Subcutaneous abdominal adipose tissue (tissue), 5 donors: ENCODE measurements around the gene TGFBR2.

Source experiments
- H3K27ac ChIP-seq: one replicate; pipeline ENCODE4 v1.7.0; 2013; ENCODE audit warnings: low read depth, mild to moderate bottlenecking, inconsistent platforms, low read length, moderate library complexity
- H3K27me3 ChIP-seq, 5 donors: one replicate each; pipeline ENCODE4 v1.7.0; 2013; ENCODE audit warnings: low read length in 5 of 5, inconsistent platforms in 1 of 5; ENCODE audit not compliant: control insufficient read depth in 5 of 5, insufficient read depth in 4 of 5
- H3K36me3 ChIP-seq, 5 donors: one replicate each; pipeline ENCODE4 v1.7.0; 2013; ENCODE audit warnings: low read length in 5 of 5; ENCODE audit not compliant: control insufficient read depth in 5 of 5, insufficient read depth in 5 of 5
- H3K4me1 ChIP-seq, 5 donors: one replicate each; pipeline ENCODE4 v1.7.0; 2013; ENCODE audit warnings: low read length in 5 of 5, mild to moderate bottlenecking in 3 of 5, moderate library complexity in 1 of 5; ENCODE audit not compliant: control insufficient read depth in 5 of 5, insufficient read depth in 5 of 5
- H3K4me3 ChIP-seq, 5 donors: one replicate each; pipeline ENCODE4 v1.7.0; 2013; ENCODE audit warnings: low read length in 5 of 5, low read depth in 1 of 5
- H3K9ac ChIP-seq, 5 donors: one replicate each; pipeline ENCODE4 v1.7.0; 2013; ENCODE audit warnings: low read length in 5 of 5, mild to moderate bottlenecking in 4 of 5, moderate library complexity in 3 of 5
- H3K9me3 ChIP-seq, 5 donors: one replicate each; pipeline ENCODE4 v1.7.0; 2013; ENCODE audit warnings: low read length in 5 of 5; ENCODE audit not compliant: control insufficient read depth in 5 of 5
- donor health status: healthy.
- donor health status: healthy.
- donor health status: healthy.
- donor health status: healthy.
- donor health status: healthy.

TGFBR2 gene

GRCh38 chr3:30661098-30661873, 54.9 kb downstream of the TGFBR2 start:
- Histone ChIP-seq H3K36me3 (peaks cover 14 to 41% (median 27%) of the 10 kb centered on the region in 5 donors), H3K9ac (no peak overlapping the region), H3K9me3 (no peaks in the 10 kb centered on the region), H3K4me1 (peaks cover 12 to 73% (median 57%) of the 10 kb centered on the region in 5 donors), H3K27ac (peak overlapping the region; percentile 6), H3K4me3 (no peak overlapping the region), H3K27me3 (no peaks in the 10 kb centered on the region)

GRCh38 chr3:30662836-30663235, 56.4 kb downstream of the TGFBR2 start:
- H3K4me3 ChIP-seq = no peak overlapping the region
- peak overlapping the region; percentile 26 for H3K27ac ChIP-seq
- H3K4me1 ChIP-seq = peaks cover 8 to 70% (median 44%) of the 10 kb centered on the region in 5 donors
- H3K9ac ChIP-seq = no peak overlapping the region
- no peaks in the 10 kb centered on the region for H3K27me3 ChIP-seq
- H3K36me3 ChIP-seq = peaks cover 14 to 25% (median 16%) of the 10 kb centered on the region in 5 donors
- H3K9me3 ChIP-seq = no peaks in the 10 kb centered on the region

DNA sequence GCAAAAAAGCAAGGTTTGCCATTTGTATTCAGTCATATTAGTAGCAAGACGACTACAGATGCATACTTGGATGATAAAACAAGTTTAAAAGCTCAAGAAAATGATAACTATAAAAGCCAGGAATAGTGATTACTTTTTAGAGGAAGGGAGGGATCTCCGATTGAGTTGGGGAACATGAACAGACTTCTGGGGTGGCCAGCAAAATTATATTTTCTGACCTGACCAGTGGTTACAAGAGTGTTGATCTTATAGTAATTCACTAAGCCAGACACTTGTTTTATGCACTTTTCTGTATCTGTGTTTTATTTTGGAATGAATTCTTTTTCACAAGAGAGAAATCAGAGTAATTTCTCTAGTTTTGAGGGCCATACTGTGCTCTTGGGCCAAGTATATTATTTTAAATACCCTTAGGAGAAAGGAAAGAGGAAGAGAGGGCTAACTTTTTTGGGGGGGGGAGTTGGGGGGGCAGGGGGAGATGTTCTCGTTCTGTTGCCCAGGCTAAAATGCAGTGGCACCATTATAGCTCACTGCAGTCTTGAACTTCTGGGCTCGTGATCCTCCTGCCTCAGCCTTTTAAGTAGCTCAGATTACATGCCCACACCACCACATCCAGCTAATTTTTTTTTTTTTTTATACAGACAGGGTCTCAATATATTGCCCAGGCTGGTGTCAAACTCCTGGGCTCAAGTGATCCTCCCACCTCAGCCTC, 57.3 kb downstream of the TGFBR2 start:
- Histone ChIP-seq H3K27ac (peak overlapping the region; percentile 39), H3K9me3 (no peaks in the 10 kb centered on the region), H3K27me3 (no peaks in the 10 kb centered on the region), H3K36me3 (peaks cover 13 to 30% (median 16%) of the 10 kb centered on the region in 5 donors), H3K9ac (no peak overlapping the region), H3K4me3 (no peak overlapping the region), H3K4me1 (peaks cover 2 to 61% (median 36%) of the 10 kb centered on the region in 5 donors)

GRCh38 chr3:30664459-30664858, 58.1 kb downstream of the TGFBR2 start:
- no peaks in the 10 kb centered on the region for H3K9me3 ChIP-seq
- H3K4me3 ChIP-seq = no peak overlapping the region
- no peak overlapping the region for H3K9ac ChIP-seq
- peak overlapping the region; percentile 39 for H3K27ac ChIP-seq
- peaks cover 0 to 54% (median 28%) of the 10 kb centered on the region in 5 donors for H3K4me1 ChIP-seq
- peaks cover 12 to 30% (median 18%) of the 10 kb centered on the region in 5 donors for H3K36me3 ChIP-seq
- no peaks in the 10 kb centered on the region for H3K27me3 ChIP-seq

- H3K36me3 ChIP-seq = peaks cover 10 to 30% (median 22%) of the 10 kb centered on the region in 5 donors
- H3K4me1 ChIP-seq = peaks cover 0 to 49% (median 24%) of the 10 kb centered on the region in 5 donors
- H3K27ac ChIP-seq = no peak overlapping the region
- no peak overlapping the region for H3K9ac ChIP-seq
- H3K4me3 ChIP-seq = no peak overlapping the region
- H3K9me3 ChIP-seq = no peaks in the 10 kb centered on the region
- H3K27me3 ChIP-seq = no peaks in the 10 kb centered on the region
Observed at GRCh38 chr3:30664884-30665283, 58.5 kb downstream of the TGFBR2 start.

DNA sequence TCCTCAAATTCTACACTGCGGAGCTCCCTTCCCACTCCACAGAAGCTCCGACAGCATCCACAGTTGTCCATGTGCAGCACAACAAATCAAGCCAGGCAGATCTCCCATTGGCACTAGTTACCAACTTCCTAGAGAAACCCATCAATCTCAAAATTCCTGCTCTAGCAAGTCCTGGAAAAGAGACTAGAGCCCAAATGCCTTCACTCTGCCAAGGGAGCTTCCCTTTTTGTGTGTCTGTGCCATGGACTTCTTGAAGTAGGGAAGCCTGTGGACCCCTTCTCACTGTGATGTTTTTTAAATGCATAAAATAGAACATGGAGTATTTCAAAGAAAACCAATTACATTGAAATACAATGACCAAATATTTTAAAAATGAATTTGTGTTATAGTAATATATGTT, 59.1 kb downstream of the TGFBR2 start:
- Histone ChIP-seq H3K4me1 (peaks cover 0 to 44% (median 20%) of the 10 kb centered on the region in 5 donors), H3K27ac (peak overlapping the region; percentile 31), H3K36me3 (peaks cover 17 to 34% (median 24%) of the 10 kb centered on the region in 5 donors), H3K27me3 (no peaks in the 10 kb centered on the region), H3K4me3 (no peak overlapping the region), H3K9ac (no peak overlapping the region), H3K9me3 (no peaks in the 10 kb centered on the region)

DNA sequence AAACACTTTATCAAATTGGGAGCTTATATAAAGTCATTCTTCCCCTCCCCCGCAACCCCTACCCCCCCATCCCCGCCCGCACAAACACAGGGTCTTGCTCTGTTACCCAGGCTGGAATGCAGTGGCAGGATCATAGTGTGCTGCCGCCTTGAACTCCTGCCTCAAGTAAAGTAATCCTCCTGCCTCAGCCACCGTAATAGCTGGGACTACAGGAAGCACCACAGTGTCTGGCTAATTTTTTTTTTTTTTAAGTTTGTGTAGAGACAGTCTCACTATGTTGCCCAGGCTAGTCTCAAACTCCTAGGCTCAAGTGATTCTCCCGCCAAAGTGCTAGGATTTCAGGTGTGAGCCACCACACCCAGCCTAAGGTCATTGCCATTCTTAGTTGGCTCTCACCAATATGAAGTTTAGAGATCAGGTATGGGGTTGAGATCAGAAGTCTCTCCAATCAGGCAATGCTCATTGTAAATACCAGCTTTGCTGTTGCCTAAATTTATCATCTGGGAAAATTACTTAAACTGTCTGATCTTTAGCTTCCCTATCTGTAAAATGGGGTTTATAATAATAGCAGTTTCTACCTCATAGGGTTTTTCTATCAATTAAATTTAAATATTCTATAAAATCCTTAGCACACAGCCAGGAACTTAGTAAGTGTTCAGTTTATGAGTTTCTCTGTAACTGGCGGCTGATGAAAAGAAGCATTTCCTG, 60.3 kb downstream of the TGFBR2 start:
- H3K36me3 ChIP-seq = peaks cover 10 to 40% (median 23%) of the 10 kb centered on the region in 5 donors
- peaks cover 0 to 40% (median 20%) of the 10 kb centered on the region in 5 donors for H3K4me1 ChIP-seq
- no peak overlapping the region for H3K4me3 ChIP-seq
- peak overlapping the region; percentile 61 for H3K27ac ChIP-seq
- no peaks in the 10 kb centered on the region for H3K27me3 ChIP-seq
- H3K9ac ChIP-seq = no peak overlapping the region
- H3K9me3 ChIP-seq = no peaks in the 10 kb centered on the region

GRCh38 chr3:30667280-30667651, 60.9 kb downstream of the TGFBR2 start:
- Histone ChIP-seq H3K9me3 (no peaks in the 10 kb centered on the region), H3K27ac (peak overlapping the region; percentile 61), H3K36me3 (peaks cover 5 to 40% (median 26%) of the 10 kb centered on the region in 5 donors), H3K4me1 (peaks cover 2 to 42% (median 22%) of the 10 kb centered on the region in 5 donors), H3K27me3 (no peaks in the 10 kb centered on the region), H3K4me3 (no peak overlapping the region), H3K9ac (no peak overlapping the region)

DNA sequence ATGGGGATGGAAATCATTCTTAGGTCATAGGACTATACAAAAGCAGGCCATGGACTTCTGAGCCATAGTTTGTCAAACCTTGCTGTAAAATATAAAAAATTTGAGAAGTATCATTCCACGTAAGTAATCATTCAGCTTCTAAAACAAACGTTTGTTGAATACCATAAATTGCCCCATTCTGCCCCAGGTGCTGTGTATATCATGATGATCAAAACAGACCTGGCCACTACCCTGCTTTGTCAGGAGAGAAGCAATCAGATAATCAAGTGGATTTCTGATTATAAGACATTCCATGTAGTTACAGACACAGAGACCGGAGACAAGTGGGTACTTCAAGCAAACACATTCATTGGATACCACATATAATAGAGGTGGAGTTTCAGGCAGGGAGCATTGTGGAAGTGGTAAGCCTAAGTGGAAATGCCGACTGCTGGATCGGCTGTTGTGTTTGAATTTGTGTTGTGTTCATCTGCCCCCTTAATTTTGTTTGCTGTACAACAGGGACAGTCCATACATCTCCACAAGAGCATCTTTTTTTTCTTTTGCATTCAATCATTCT, 61.7 kb downstream of the TGFBR2 start:
- Histone ChIP-seq H3K4me3 (no peak overlapping the region), H3K9ac (no peak overlapping the region), H3K36me3 (peaks cover 5 to 48% (median 34%) of the 10 kb centered on the region in 5 donors), H3K27me3 (no peaks in the 10 kb centered on the region), H3K4me1 (peaks cover 7 to 44% (median 24%) of the 10 kb centered on the region in 5 donors), H3K9me3 (no peaks in the 10 kb centered on the region), H3K27ac (peak overlapping the region; percentile 61)
